EL (cell line): ENCODE measurements around the gene HLCS.

Source experiments
- DNase-seq: peaks from one replicate; pipeline ENCODE4 v3.0.0-alpha.2; 2016

Gene HLCS

DNA sequence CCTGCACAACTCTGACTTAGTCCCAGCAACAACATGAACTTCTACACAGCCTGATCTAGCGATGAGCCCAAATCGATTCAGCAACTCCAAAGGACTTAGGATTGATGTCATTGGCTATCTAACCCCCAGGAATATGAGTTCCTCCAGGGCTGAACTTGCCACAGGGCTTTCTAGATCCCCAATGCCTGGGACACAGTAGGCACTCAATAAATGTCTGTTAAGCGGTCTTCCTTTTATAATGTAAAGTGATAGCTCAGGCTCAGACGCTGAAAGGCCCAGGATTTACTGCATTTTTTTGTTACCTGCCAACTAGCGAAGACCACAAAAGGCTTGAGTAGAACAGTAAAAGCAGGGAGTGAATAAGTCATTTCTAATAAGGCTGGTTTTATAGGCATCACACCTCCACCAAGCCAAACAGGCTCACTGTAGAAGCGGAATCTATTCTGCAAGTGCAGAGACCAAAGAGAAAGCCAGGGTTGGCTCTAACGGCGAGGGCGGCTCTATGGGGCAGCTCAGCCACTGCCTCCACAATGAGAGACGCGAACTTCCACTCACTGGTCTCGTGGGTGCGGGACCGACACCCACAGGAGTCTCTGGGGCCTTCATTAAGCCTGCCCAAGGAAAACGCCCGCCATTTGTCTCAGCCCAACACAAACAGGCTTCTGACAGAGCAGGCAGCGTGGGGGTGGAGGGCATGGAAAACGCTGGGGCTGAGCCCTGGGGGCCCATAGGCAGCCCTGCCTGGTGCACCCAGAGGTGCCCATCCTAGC is 52.0 kb downstream of the HLCS start:
- DNase-seq = no peak

DNA sequence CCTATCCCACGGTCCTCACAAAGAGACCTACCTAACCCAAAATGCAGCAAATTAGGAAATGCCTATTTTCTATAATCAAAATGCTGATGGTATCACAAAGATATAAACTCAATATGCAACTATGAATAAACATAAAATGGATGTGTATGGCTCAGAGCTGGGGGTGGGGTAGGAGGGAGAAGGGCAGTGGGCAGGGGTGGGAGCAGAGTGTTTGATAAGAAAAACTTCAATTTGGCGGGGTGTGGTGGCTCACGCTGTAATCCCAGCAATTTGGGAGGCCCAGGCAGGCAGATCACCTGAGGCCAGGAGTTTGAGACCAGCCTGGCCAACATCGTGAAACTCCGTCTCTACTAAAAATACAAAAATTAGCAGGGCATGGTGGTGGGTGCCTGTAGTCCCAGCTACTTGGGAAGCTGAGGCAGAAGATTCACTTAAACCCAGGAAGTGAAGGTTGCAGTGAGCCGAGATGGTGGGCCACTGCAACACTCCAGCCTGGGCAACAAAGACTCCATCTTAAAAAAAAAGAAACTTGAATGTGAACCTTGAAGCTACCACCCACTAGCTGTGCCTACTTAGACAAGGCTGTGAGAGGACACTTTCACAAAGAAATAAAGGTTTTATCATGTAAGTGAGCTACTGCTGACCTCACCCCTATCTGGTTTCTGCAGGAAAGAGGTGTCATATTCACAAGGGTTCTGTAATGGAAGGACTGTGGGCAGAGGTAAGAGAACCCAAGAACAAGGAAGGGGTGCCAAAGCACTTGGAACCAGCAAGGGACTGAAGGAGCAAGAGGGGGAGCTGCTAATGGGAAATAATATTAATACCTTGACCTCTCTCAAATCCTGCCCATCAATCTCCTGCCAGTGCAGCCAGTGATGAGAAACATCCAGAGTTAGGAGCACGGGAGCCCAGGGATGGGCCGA is 53.0 kb downstream of the HLCS start:
- DNase-seq = no peak

DNA sequence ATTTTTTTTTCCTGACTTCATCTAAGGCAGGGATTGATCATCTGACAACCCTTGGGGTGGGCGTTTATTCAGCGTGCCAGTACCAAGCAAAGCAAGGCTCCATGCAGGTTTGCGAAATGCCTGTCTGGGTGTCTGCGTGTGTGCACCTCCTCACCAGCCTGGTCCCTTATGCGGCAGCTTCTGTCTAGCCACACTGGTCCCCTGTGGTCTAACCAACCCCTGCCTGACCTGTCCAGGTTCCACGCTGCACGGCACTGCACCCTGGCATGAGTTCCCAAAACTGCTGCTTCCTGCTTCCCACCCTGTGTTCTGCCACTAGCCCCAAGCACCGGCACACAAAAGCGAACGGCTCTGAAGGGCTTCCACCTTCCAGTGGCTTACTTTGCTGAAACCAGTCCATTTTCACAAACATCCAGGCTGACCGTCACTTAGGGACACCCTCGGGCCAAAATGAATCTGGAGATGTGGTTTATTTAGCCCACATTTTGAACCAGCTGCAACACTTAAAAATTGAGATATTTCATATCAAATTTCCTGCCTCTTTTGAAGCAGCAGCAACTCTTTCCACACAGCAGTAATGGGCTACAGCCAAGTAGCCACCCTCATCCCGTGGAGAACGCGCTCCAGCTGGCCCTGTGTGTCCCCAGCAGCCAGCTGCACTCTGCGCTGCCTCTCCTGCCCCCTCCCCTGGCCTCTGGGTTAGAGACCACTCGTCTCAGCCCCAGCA is 55.7 kb downstream of the HLCS start:
- DNase-seq = peak; percentile 34

DNA sequence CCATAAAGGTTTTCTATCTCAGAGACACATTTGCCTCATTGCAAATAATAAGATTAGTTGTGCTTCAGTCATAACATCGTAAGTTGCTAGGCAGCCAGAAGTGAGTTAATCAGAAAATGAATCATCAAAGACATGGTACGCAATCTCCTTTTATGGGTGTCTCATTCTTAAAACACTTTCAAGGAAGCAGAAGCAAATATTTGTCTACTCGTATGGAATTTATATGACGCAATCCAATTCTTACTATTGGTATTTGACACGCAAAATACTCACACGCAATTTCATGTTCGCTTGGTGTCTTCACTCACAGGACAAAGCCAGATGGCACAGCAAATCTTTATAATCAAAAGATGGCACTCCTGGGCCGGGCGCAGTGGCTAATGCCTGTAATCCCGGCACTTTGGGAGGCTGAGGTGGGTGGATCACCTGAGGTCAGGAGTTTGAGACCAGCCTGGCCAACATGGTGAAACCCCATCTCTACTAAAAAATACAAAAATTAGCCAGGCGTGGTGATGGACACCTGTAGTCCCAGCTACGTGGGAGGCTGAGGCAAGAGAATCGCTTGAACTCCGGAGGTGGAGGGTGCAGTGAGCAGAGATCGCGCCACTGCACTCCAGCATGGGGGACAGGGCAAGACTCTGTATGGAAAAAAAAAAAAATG is 56.4 kb downstream of the HLCS start:
- DNase-seq = peak; percentile 97

DNA sequence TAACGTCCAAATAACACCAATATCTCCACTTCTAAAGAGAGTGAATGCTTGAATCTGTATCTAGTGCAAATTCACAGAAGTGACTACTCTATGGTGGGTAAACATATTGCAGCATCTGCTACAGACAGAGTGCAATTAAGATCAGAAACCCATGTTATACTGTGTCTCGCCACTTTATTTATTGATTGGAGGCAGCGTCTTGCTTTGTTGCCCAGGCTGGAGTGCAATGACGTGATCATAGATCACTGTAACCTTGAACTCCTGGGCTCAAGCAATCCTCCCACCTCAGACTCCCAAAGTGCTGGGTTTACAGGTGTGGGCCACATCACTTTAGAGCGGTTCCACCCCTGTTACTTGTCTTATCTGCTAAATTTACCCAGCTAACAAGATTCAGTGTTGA is 57.0 kb downstream of the HLCS start:
- DNase-seq = no peak

DNA sequence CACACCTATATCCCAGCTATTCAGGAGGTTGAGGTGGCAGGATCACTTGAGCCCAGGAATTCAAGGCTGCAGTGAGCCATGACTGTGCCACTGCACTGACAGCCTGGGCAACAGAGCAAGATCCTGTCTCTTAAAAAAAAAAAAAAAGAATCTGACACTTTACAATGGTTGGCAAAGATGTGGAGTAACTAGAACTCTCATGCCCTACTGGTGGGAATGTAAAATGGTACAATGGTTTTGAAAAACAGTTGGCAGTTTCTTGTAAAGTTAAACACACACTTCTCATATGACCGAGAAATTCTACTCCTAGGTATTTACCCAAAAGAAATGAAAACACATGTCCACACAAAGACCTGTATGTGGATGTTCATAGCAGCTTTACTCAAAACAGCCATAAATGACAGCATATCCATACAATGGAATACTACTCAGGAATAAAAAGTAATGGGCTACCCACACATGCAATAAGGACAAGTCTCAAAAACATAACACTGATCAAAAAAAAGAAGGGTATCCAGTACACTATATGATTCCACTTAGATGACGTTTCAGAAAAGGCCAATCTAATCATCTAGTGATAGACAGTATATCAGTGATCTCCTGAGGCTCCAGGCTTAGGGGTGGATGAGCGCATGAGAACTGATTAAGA is 58.1 kb downstream of the HLCS start:
- peak; percentile 45 for DNase-seq

DNA sequence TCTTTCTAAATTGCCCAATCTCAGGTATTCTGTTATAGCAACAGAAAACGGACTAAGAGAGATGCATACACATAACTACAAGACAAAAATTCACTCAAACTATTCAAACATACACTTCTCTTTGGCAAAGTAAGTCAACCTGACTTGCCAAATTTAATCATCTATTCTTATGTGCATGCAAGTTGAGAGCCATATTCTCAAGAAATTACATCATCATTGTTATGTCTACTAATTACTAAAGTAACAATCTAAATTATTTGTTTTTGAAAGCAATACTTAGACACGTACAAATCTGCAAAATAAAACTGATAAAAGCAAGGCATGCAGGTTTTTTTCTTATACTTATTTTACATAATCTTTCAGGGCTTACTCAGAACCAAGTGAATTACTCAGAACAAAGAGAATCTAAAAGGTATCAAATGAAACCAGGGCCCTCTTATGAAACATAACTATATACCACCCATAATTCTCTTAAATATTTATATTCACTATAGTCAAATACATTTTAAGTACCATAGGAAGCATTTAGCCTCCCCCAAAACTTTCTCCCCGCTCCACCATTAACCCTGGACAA is 62.3 kb downstream of the HLCS start:
- no peak for DNase-seq

DNA sequence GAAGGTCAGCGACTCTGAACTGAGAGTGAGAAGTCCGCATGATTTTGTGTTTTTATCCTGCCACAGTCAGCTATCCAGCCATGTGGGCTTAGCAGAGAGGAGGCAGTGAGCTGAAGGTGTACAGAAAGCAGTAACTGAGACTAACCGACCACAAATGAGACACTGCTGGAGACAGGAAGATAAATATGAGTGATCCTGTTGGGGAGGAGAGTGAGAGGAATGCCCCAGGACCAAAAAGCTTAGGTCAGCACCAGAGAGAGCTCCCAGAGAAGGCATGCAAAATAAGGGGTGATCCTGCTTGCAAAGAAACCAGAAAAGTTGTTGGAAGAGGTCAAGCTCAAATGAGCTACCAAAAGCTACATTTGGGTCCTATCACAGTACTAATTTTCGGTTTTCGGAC is 63.7 kb downstream of the HLCS start:
- DNase-seq = peak; percentile 38

DNA sequence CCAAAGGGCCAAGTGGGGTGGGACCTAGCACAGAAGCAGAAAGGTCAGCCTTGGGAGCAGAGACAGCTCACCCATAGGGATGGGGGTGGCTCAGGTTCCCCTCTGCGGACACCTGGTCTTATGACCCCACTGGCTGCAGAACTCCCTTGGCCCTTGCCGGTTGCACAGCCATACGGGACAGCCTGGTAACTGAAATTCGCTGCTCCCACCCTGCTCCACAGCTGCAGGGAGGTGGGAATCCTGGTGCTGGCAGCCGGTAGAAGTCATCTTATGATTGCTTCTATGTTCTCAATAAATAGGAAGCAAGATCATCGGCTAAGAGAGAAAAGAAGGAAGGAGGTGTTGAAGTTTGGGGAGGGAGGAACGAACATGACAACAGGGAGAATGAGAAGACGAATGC is 64.1 kb downstream of the HLCS start:
- DNase-seq = no peak

DNA sequence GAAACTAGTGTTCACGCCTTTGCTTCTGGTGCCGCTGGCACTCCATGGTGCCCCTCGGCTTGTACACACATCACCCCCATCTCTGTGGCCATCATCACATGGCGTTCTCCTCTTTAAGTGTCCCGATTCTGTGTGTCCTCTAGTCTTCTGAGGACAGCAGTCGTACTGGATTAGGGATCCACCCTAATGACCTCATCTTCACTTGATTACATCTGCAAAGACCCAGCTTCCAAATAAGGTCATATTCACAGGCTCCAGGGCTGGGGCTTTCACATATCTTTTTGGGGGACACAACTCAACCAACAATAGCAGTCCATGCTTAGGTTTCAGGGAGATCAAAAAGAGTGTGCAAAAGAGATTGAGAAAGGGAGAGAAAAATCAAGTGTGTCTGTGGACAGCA is 64.9 kb downstream of the HLCS start:
- no peak for DNase-seq

DNA sequence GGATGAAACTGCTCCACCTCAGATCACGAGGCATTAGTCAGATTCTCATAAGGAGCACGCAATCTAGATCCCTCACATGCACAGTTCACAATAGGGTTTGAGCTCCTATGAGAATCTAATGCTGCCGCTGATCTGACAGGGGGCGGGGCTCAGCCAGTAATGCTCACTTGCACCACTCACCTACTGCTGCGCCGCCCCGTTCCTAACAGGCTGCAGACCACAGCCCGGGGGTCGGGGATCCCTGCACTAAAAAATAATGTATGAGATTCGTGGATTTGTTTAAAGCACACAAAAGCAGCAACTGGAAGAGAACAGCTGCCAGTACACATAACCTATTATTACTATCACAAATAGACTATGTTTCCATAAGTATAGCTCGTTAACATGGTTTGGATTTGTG is 72.9 kb downstream of the HLCS start:
- no peak for DNase-seq

DNA sequence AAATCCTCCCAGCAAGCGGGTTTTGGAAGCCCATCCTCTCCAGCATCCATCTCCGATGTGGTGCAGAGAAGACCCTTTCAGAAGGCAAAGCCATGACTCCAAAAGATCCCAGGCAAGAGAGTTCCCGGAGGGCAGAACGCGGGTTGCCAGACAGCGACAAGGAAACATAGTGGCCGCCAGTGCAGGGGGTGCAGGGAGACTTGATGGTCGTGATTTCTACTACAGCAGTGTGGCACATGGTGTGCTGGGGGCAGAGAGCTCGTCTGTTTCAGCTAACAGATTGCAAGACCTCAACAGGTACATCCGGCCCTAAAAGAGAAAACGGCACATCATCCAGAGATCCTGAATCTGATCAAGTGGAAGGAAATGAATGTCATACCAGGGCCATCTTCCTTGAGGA is 74.3 kb downstream of the HLCS start:
- DNase-seq = no peak

DNA sequence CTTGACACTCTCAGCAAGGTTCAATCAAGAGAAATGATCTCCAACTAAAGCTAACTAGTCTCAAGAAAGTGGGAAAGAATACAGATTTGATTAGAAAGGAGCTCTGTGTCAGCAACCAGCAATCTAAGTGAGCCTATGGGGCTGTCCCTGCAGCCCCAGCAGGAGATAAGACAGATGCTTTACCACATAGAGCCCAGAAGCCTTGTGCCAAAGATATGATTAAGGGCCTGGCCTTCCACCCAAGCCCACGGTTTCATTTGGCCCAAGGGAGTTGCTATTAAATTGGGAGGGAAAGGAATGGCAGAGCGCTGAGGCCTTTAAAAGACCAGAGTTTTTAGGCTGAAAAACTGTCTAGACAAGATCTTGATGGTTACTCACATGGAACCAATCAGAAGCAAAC is 74.8 kb downstream of the HLCS start:
- no peak for DNase-seq

DNA sequence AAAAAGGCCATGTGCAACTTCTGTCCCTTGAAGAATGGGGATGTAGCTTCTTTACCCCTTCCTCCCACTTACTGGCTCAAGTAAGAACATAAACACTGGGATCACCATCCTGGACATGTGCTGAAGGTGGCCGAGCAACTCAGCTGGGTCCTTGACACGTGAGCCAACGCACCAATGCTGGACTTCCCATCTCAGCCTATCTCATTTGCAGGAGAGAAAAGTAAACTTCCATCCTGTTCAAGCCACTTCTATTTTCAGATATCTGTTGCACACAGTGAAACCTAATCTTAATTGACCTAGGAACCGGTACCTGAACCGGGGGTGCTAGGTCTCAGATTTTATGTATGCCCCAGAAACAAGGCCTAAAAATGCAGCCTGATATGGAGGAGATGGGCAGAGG is 75.3 kb downstream of the HLCS start:
- DNase-seq = no peak

DNA sequence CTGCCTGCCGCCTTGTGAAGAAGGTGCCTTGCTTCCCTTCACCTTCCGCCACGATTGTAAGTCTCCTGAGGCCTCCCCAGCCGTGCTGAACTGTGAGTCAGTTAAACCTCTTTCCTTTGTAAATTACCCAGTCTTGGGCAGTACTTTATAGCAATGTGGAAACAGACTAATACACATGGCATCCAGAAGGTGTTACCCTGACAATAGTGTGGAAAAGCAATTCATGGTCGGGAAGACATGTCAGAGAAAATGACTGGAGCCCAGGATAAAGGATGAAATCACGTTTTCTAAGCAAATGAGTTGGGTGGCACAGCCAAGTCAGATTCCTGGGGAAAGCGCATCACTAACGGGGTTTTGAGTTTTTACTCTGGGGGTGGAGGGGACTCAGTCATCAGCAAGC is 76.4 kb downstream of the HLCS start:
- DNase-seq = no peak

DNA sequence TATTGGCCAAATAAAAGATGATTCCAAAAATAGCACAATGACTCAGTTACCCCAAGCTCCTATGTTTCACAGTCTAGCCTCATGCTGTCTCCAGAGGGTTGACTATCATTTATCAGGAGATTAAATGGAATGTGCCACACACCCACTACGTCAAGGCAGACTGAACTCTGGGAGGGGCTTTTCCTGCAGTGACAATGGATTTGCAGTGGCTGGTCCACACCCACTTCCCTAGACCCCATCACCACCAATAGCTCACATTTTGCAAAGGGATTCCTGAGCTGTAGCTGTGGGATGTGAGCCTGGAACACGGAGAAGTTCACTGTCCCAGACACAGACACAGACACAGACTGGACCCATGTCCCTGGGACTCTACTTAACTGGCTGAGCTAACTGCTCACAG is 77.1 kb downstream of the HLCS start:
- DNase-seq = no peak

DNA sequence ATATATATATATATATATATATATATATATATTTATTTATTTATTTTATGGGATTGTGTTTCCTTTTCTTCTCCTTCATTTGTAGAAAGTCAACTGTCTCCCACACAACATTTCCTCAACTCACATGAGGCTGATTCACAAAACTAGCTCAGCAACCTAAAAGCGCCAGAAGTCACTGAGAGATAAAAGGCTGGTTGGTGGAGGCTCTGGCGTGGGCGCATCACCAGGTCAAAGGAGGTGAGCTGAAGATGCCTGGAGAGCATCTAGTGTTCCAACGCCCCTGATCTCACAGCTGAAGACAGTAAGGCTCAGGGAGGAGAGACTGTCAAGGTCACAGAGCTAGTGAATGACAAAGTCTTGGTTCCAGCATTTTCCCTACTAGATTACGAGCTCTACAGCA is 78.0 kb downstream of the HLCS start:
- no peak for DNase-seq

DNA sequence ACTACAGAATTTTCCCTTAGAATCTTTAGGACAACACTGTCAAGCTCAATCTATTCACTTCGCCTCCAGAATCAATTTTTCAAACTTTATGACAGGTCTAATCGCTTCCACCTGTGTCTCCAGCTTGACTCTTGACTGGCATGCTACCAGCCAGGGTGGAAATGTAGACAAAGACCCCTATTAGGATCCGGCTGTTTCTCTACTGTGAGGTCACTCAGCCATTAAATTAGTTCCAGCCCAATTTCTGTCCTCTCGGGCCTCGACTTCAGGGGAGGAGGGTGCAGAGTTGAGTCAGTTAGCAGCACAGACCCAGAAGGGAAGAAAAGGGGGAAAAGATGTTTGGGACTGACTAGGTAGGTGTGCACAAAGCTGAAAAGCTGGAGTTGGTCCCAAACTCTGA is 78.5 kb downstream of the HLCS start:
- no peak for DNase-seq

DNA sequence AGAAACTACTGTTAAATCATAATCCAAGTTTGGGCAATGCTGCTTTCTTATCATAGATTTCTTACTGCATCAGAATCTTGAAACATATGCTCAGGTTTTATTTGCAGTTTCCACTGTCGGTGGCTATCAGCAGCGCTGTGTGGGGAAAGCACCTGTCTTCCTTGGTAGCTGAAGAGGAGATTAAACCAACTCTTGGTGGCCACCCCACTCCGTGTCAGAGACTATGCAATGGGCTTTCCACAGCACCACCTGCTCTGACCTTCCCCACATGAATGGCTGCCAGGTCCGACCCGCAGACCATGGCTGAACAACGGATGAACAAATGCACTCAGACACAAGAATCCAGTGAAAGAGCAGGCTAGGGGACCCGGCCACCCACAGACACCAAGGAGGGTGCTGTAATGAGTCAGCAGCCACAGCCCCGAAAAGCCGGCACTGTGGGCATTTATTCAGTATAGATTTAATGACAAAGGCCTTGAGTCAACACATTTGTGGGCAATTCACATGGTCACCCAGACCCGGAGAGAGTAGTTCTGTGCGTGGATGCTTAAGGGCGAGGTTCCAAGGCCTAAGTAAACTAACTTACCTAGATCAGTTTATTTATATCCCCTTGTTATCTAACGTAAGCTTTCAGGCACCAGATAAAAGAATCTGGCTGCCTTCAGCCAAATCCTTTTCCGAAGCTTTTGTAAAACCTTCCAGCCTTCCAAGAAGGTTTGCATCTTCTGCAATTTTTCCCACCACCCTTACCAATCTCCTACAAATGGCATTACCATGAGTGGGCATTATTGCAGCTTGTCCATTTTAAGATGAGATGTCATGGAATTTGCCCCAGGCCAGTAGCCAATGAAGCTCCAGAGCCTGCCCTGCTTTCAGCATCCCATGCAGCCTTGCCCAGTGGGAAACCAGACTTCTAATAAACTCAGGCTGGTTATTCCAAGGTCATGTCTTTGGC is 82.7 kb downstream of the HLCS start:
- DNase-seq = no peak

DNA sequence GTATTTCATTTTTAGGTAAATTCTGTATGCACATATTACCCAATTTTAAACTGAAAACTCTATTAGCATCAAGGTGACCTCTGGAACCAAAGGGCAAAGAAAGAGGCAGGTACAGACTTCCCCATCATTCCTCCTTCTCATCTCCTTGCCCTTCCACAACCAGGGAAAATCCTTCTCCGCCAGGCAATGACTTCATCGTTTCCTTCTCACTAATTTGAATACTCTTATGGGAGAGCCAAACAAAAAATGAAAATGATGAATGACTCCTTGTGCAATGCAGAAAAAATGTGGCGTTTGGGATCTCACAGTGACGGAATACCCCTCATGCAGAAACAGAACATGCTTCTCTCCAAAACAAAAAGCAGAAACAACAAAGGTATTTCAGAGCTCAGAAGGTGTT is 83.7 kb downstream of the HLCS start:
- DNase-seq = no peak

DNA sequence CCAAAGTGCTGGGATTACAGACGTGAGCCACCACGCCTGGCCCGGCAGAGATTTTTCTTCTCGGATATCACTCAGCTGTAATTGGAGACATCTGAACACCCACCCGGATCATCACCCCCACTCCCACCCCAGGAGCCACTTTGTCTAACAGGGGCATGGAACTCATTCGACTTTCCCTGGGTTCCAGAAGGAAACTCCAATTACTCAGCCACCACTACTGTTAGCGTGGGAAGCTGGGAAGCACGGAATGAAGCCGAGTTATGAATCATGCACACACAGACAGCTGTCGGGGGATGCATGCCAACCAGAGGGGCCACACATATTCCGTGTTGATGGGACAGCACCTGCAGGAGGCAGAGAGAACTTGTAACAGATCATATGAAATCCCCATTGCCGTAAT is 85.2 kb downstream of the HLCS start:
- DNase-seq = peak; percentile 71
